Measurements from ENCODE around the gene ARL15. TPM values are rescaled to one million over a fixed set of nuclear protein-coding genes. Genes with fewer than 3 reads are reported as not detected.

Gene ARL15
- total RNA-seq, 1 donor = 22.0 TPM

DNA sequence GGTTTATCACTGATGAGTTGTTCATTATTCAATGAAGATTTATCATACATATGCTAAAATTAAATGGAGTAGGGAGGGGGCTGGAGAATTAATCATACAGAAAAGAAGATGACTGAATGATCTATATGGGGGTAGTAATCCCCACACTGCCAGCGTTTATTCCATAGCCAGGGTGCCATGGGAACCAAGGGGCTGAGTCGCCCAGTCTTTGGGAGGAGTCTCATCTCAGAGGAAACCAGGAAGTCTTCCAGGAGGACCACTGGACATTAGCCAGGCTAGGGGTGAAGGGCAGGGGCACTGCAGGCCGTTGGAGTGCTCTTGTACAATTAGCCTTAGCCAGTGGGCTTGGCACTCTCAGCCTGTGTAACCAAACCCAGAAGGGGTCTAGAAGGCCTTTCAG is 226.5 kb downstream of the ARL15 start:
- DNase-seq (ENCODE audit: low read depth) = no peak
- H3K4me3 ChIP-seq (ENCODE audit: low read depth, low read length) = no peak overlapping the region
- no peak for TF ChIP-seq CTCF (IDR thresholded peaks at IDR 0.05; ENCODE audit: insufficient read depth, low read length)

DNA sequence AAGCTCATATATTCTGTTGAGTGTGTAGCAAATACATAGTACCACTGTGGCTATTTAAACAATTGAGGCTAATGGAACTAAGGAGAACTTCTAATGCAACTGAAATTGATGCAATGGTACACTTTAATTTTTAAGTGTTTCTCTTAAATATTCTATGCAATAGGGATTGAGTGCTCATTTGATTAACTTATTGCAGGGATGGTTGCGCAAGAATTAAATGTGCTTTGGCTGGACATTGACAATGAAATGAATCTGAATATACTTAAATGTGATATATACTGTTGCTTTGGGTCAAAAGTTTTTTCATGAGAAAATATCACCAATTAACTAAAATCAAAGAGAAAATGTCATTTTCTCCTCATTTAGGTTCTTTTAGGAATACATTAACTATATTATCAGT is 227.1 kb downstream of the ARL15 start:
- no peak for TF ChIP-seq CTCF (IDR thresholded peaks at IDR 0.05; ENCODE audit: insufficient read depth, low read length)
- H3K4me3 ChIP-seq (ENCODE audit: low read depth, low read length) = no peak overlapping the region
- no peak for DNase-seq (ENCODE audit: low read depth)

- no peak for TF ChIP-seq CTCF (IDR thresholded peaks at IDR 0.05; ENCODE audit: insufficient read depth, low read length)
- DNase-seq (ENCODE audit: low read depth) = no peak
- no peak overlapping the region for H3K4me3 ChIP-seq (ENCODE audit: low read depth, low read length)
These were observed 229.0 kb downstream of the ARL15 start for GRCh38 chr5:54081415-54081814.

DNA sequence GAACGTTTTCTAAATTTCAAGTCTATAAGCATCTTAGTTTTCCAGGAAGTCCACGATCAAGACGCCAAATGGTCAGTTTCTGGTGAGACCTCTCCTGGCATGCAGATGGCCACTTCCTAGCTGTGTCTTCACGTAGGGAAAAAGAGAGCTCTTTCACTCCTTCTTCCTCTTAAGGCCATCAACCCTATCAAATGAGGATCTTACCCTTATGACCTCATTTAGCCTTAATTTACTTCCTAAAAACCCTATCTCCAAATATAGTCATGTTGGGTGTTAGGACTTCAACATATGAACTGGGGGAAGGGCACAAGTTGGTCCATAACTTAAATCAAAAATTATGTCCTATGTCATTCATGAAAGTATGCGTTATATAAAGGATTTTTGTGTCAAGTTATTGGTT is 229.5 kb downstream of the ARL15 start:
- DNase-seq (ENCODE audit: low read depth) = no peak
- TF ChIP-seq CTCF (IDR thresholded peaks at IDR 0.05; ENCODE audit: insufficient read depth, low read length) = no peak
- H3K4me3 ChIP-seq (ENCODE audit: low read depth, low read length) = no peak overlapping the region

- no peak for TF ChIP-seq CTCF (IDR thresholded peaks at IDR 0.05; ENCODE audit: insufficient read depth, low read length)
- DNase-seq (ENCODE audit: low read depth) = no peak
- no peak overlapping the region for H3K4me3 ChIP-seq (ENCODE audit: low read depth, low read length)
These were observed 236.6 kb downstream of the ARL15 start for GRCh38 chr5:54073735-54074134.

GRCh38 chr5:54073131-54073530 is 237.2 kb downstream of the ARL15 start:
- TF ChIP-seq CTCF (IDR thresholded peaks at IDR 0.05; ENCODE audit: insufficient read depth, low read length) = no peak
- no peak for DNase-seq (ENCODE audit: low read depth)

DNA sequence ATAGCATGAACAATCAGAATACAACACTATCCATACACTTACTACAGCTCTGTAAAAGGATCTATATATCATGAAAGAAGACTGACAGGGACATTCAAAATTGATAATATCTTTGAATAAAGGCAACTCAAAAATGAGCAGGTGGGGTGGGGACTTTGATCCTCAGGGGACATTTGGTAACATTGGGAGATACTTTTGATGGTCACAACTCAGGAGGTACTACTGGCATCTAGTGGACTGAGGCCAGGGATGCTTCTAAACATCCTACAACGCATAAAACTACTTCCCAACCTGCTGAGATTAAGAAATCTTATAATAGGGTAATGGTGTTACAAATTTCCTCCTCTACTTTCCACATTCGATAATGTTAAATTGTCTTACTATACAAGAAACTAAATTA is 243.9 kb downstream of the ARL15 start:
- TF ChIP-seq CTCF (IDR thresholded peaks at IDR 0.05; ENCODE audit: insufficient read depth, low read length) = no peak
- no peak for DNase-seq (ENCODE audit: low read depth)
- no peak overlapping the region for H3K4me3 ChIP-seq (ENCODE audit: low read depth, low read length)

More at GRCh38 chr5:54073131-54073530, 237.2 kb downstream of the ARL15 start:
- H3K4me3 ChIP-seq (ENCODE audit: low read depth, low read length) = no peak overlapping the region
